Measurements from ENCODE around the gene LCMT2.
"Not testable (repeated sequence)": the region's sequence is repeated elsewhere in the genome, so short reads cannot be mapped to it uniquely, and the experiment has no call there.

LCMT2 gene

GRCh38 chr15:43312378-43312777, 18.0 kb downstream of the LCMT2 start:
- no peak for FAIRE-seq

GRCh38 chr15:43302205-43302817, 28.1 kb downstream of the LCMT2 start, which contains the start of gene TGM7:
Gene TGM7, minus strand, starts transcription at chr15:43302255.
- FAIRE-seq: no peak

- FAIRE-seq: no peak
Measured at GRCh38 chr15:43299884-43300283, 30.5 kb downstream of the LCMT2 start.

GRCh38 chr15:43299411-43299810, 31.0 kb downstream of the LCMT2 start:
- FAIRE-seq: no peak

- no peak for FAIRE-seq
Measured at GRCh38 chr15:43294091-43294706, 36.2 kb downstream of the LCMT2 start.

GRCh38 chr15:43293432-43293831, 36.9 kb downstream of the LCMT2 start:
- FAIRE-seq: no peak

- FAIRE-seq: no peak
Measured at GRCh38 chr15:43292375-43293078, 37.8 kb downstream of the LCMT2 start.

- not testable (repeated sequence) for FAIRE-seq
Measured at GRCh38 chr15:43289656-43290055, 40.7 kb downstream of the LCMT2 start.

GRCh38 chr15:43287254-43287653, 43.1 kb downstream of the LCMT2 start:
- FAIRE-seq: no peak

GRCh38 chr15:43286074-43286473, 44.3 kb downstream of the LCMT2 start:
- no peak for FAIRE-seq

GRCh38 chr15:43285609-43286037, 44.8 kb downstream of the LCMT2 start:
- FAIRE-seq: peak; percentile 78

- FAIRE-seq: no peak
Measured at GRCh38 chr15:43283526-43283925, 46.8 kb downstream of the LCMT2 start.

- no peak for FAIRE-seq
Measured at GRCh38 chr15:43281926-43282602, 48.3 kb downstream of the LCMT2 start.

GRCh38 chr15:43280996-43281395, 49.4 kb downstream of the LCMT2 start:
- FAIRE-seq: no peak

GRCh38 chr15:43279496-43279895, 50.9 kb downstream of the LCMT2 start:
- FAIRE-seq: no peak

- no peak for FAIRE-seq
Measured at GRCh38 chr15:43278869-43279268, 51.5 kb downstream of the LCMT2 start.

- FAIRE-seq: no peak
Measured at GRCh38 chr15:43277901-43278300, 52.5 kb downstream of the LCMT2 start.

GRCh38 chr15:43277231-43277823, 53.0 kb downstream of the LCMT2 start:
- FAIRE-seq: no peak

- no peak for FAIRE-seq
Measured at GRCh38 chr15:43276563-43277200, 53.7 kb downstream of the LCMT2 start.

- FAIRE-seq: no peak
Measured at GRCh38 chr15:43275740-43276562, 54.4 kb downstream of the LCMT2 start.

GRCh38 chr15:43274136-43274535, 56.2 kb downstream of the LCMT2 start:
- no peak for FAIRE-seq
